ENCODE results near the gene RAB10.
"Not testable (repeated sequence)": the region's sequence is repeated elsewhere in the genome, so short reads cannot be mapped to it uniquely, and the experiment has no call there.

Gene RAB10

GRCh38 chr2:26103752-26104151, 69.9 kb downstream of the RAB10 start:
- no peak for TF ChIP-seq EZH2phosphoT487 (IDR thresholded peaks at IDR 0.05; ENCODE audit: low read depth)
- TF ChIP-seq, protein P1, sequence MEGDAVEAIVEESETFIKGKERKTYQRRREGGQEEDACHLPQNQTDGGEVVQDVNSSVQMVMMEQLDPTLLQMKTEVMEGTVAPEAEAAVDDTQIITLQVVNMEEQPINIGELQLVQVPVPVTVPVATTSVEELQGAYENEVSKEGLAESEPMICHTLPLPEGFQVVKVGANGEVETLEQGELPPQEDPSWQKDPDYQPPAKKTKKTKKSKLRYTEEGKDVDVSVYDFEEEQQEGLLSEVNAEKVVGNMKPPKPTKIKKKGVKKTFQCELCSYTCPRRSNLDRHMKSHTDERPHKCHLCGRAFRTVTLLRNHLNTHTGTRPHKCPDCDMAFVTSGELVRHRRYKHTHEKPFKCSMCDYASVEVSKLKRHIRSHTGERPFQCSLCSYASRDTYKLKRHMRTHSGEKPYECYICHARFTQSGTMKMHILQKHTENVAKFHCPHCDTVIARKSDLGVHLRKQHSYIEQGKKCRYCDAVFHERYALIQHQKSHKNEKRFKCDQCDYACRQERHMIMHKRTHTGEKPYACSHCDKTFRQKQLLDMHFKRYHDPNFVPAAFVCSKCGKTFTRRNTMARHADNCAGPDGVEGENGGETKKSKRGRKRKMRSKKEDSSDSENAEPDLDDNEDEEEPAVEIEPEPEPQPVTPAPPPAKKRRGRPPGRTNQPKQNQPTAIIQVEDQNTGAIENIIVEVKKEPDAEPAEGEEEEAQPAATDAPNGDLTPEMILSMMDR (IDR thresholded peaks at IDR 0.05; ENCODE audit: low read depth, low read length) = no peak
- Histone ChIP-seq H3K27me3 (ENCODE audit: low read depth, low read length) (no peaks in the 10 kb centered on the region), H4K20me1 (ENCODE audit: insufficient read depth, low read length) (peaks cover 12% of the 10 kb centered on the region), H3K9ac (ENCODE audit: low read length) (no peak overlapping the region), H3K27ac (ENCODE audit: low read length) (no peak overlapping the region), H3K9me3 (ENCODE audit: insufficient read depth, low read length) (no peaks in the 10 kb centered on the region), H3K4me2 (ENCODE audit: low read length) (no peak overlapping the region), H2AFZ (ENCODE audit: low read depth, low read length) (no peak overlapping the region), H3K79me2 (ENCODE audit: low read length) (peaks cover 64% of the 10 kb centered on the region), H3K36me3 (replicated peaks; ENCODE audit: low read depth, low read length) (peaks cover 35% of the 10 kb centered on the region), H3K4me3 (ENCODE audit: low read length) (no peak overlapping the region), H3K4me1 (ENCODE audit: low read length) (no peaks in the 10 kb centered on the region)

DNA sequence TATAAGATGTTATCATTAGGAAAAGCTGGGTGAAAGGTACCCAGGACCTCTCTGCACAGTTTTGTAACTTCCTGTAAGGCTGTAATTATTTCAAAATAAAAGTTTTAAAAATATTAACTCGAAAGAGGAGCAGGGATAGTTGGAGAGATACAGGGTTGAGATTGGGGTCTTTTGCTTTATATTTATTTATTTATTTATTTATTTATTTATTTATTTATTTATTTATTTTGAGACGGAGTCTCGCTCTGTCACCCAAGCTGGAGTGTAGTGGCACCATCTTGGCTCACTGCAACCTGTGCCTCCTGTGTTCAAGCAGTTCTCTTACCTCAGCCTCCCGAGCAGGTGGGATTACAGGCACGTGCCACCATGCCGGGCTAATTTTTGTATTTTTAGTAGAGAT, 74.8 kb downstream of the RAB10 start:
- peaks cover 25% of the 10 kb centered on the region for H3K36me3 ChIP-seq (replicated peaks; ENCODE audit: low read depth, low read length)
- H3K4me3 ChIP-seq (ENCODE audit: low read length); H3K27me3 ChIP-seq (ENCODE audit: low read depth, low read length); H4K20me1 ChIP-seq (ENCODE audit: insufficient read depth, low read length); H3K4me2 ChIP-seq (ENCODE audit: low read length); H3K4me1 ChIP-seq (ENCODE audit: low read length); H3K27ac ChIP-seq (ENCODE audit: low read length); H3K9ac ChIP-seq (ENCODE audit: low read length); H2AFZ ChIP-seq (ENCODE audit: low read depth, low read length); H3K9me3 ChIP-seq (ENCODE audit: insufficient read depth, low read length): not testable (repeated sequence)
- peaks cover 36% of the 10 kb centered on the region for H3K79me2 ChIP-seq (ENCODE audit: low read length)

GRCh38 chr2:26112201-26112600, 78.3 kb downstream of the RAB10 start:
- Histone ChIP-seq H2AFZ (ENCODE audit: low read depth, low read length) (no peak overlapping the region), H3K79me2 (ENCODE audit: low read length) (peaks cover 9% of the 10 kb centered on the region), H3K4me2 (ENCODE audit: low read length) (no peak overlapping the region), H3K9ac (ENCODE audit: low read length) (no peak overlapping the region), H3K36me3 (replicated peaks; ENCODE audit: low read depth, low read length) (peaks cover 19% of the 10 kb centered on the region), H3K27me3 (ENCODE audit: low read depth, low read length) (no peaks in the 10 kb centered on the region), H3K4me3 (ENCODE audit: low read length) (no peak overlapping the region), H3K4me1 (ENCODE audit: low read length) (no peaks in the 10 kb centered on the region), H4K20me1 (ENCODE audit: insufficient read depth, low read length) (no peaks in the 10 kb centered on the region; the same call in 1 of the 2 replicates), H3K9me3 (ENCODE audit: insufficient read depth, low read length) (no peaks in the 10 kb centered on the region), H3K27ac (ENCODE audit: low read length) (no peak overlapping the region)
- TF ChIP-seq EZH2phosphoT487 (IDR thresholded peaks at IDR 0.05; ENCODE audit: low read depth) = no peak
- TF ChIP-seq, protein P1 (IDR thresholded peaks at IDR 0.05; ENCODE audit: low read depth, low read length) = no peak

DNA sequence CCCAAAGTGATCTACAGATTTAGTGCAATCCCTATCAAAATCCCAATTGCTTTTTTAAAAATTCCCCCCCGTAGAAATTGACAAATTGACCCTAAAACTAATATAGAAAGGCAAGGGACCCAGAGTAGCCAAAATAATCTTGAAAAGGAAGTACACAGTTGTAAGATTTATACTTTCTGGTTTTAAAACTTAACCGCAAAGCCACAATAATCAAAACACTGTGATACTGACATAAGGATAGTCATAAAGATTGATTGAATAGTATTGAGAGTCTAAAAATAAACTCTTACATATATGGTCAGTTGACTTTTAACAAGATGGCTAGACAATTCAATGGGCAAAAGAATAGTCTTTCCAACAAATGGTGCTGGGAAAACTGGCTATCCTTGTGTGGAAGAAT, 80.3 kb downstream of the RAB10 start:
- no peaks in the 10 kb centered on the region for H3K4me1 ChIP-seq (ENCODE audit: low read length)
- H3K36me3 ChIP-seq (replicated peaks; ENCODE audit: low read depth, low read length) = peaks cover 19% of the 10 kb centered on the region
- H3K4me2 ChIP-seq (ENCODE audit: low read length) = no peak overlapping the region
- H4K20me1 ChIP-seq (ENCODE audit: insufficient read depth, low read length) = no peaks in the 10 kb centered on the region; the same call in 1 of the 2 replicates
- H3K27ac ChIP-seq (ENCODE audit: low read length) = no peak overlapping the region
- H3K27me3 ChIP-seq (ENCODE audit: low read depth, low read length) = no peaks in the 10 kb centered on the region
- H3K9ac ChIP-seq (ENCODE audit: low read length) = no peak overlapping the region
- TF ChIP-seq EZH2phosphoT487 (IDR thresholded peaks at IDR 0.05; ENCODE audit: low read depth) = no peak
- TF ChIP-seq, protein P1 (IDR thresholded peaks at IDR 0.05; ENCODE audit: low read depth, low read length) = no peak
- no peaks in the 10 kb centered on the region for H3K9me3 ChIP-seq (ENCODE audit: insufficient read depth, low read length)
- H2AFZ ChIP-seq (ENCODE audit: low read depth, low read length) = no peak overlapping the region
- no peak overlapping the region for H3K4me3 ChIP-seq (ENCODE audit: low read length)
- no peaks in the 10 kb centered on the region for H3K79me2 ChIP-seq (ENCODE audit: low read length)

- Histone ChIP-seq H3K4me1 (ENCODE audit: low read length) (no peaks in the 10 kb centered on the region), H3K9me3 (ENCODE audit: insufficient read depth, low read length) (no peaks in the 10 kb centered on the region), H3K9ac (ENCODE audit: low read length) (no peak overlapping the region), H3K27me3 (ENCODE audit: low read depth, low read length) (no peaks in the 10 kb centered on the region), H3K4me3 (ENCODE audit: low read length) (no peak overlapping the region), H2AFZ (ENCODE audit: low read depth, low read length) (no peak overlapping the region), H3K36me3 (replicated peaks; ENCODE audit: low read depth, low read length) (peaks cover 4% of the 10 kb centered on the region), H4K20me1 (ENCODE audit: insufficient read depth, low read length) (peaks cover 12% of the 10 kb centered on the region), H3K79me2 (ENCODE audit: low read length) (peaks cover 9% of the 10 kb centered on the region), H3K27ac (ENCODE audit: low read length) (no peak overlapping the region), H3K4me2 (ENCODE audit: low read length) (no peak overlapping the region)
- TF ChIP-seq, protein P1 (IDR thresholded peaks at IDR 0.05; ENCODE audit: low read depth, low read length) = no peak
- TF ChIP-seq EZH2phosphoT487 (IDR thresholded peaks at IDR 0.05; ENCODE audit: low read depth) = no peak
Measured at GRCh38 chr2:26118682-26119081, 84.8 kb downstream of the RAB10 start.
